ENCODE measurements around the gene THUMPD3.

GRCh38 chr3:9387322-9387655 is 24.4 kb downstream of the THUMPD3 start:
- TF ChIP-seq ZNF274 (IDR thresholded peaks at IDR 0.05; ENCODE audit: low read depth, low read length) (no peak), YY1 (IDR thresholded peaks at IDR 0.05; ENCODE audit: insufficient read depth, insufficient read length) (no peak), SUZ12 (IDR thresholded peaks at IDR 0.05; ENCODE audit: extremely low read depth, insufficient read depth, insufficient read length) (no peak)

All from NT2/D1 (cell line).